AG04450 (cell line): ENCODE data around the gene RTRAF. TPM values are rescaled to one million over a fixed set of nuclear protein-coding genes. Genes with fewer than 3 reads are reported as not detected.

Experiments used
- CTCF ChIA-PET: fragments of 300-600, 350-600 bp; formaldehyde crosslinking; extraction: SDS; loops from one replicate; lab custom pipeline; 2022; ENCODE audit warnings: antibody characterized with exemption, inconsistent platforms; lab: Charles Lee
- POLR2A ChIA-PET: fragments of 350-600 bp; formaldehyde crosslinking; extraction: SDS; loops from one replicate; lab custom pipeline; 2021; ENCODE audit warnings: antibody characterized with exemption, inconsistent platforms; lab: Yijun Ruan, JAX
- DNase-seq: peaks from one replicate; pipeline ENCODE4 v3.0.0-alpha.2; 2011; ENCODE audit warnings: low read depth, low spot score
- H3K27ac ChIP-seq: one replicate; pipeline ENCODE4 v1.5.1; 2012; ENCODE audit warnings: low read depth, low read length, control low read depth
- H3K27me3 ChIP-seq: one replicate; pipeline ENCODE4 v1.6.0; 2012; ENCODE audit warnings: low read length; ENCODE audit not compliant: control insufficient read depth, insufficient read depth
- H3K4me3 ChIP-seq: 2 replicates; pipeline ENCODE4 v1.5.1; 2011; ENCODE audit warnings: mild to moderate bottlenecking, low read depth, low read length, control low read depth
- H3K9me3 ChIP-seq: 2 replicates; pipeline ENCODE4 v1.5.1; 2012; ENCODE audit warnings: low read length; ENCODE audit not compliant: control insufficient read depth, insufficient read depth
- CTCF ChIP-seq: IDR thresholded peaks from 2 replicates; pipeline ENCODE4 v1.5.1; 2011; ENCODE audit warnings: low read depth, low read length, control low read depth, inconsistent platforms
- polyA minus RNA-seq: library from RNA; depleted of rRNA, polyadenylated mRNA; stranded (reverse); fragments of >200 nt; gene quantifications from 2 replicates; pipeline ENCODE4 v1.2.3, GENCODE V29; 2011; rRNA and poly(A)+ RNA removed
- polyA plus RNA-seq: library from polyadenylated mRNA; depleted of rRNA; stranded (reverse); fragments of >200 nt; gene quantifications from 2 replicates; pipeline ENCODE4 v1.2.3, GENCODE V29; 2011; rRNA removed

RTRAF gene
- polyA plus RNA-seq (366 and 400 TPM in 2 replicates), polyA minus RNA-seq (129 and 138 TPM in 2 replicates)

GRCh38 chr14:51989293-51990234 lies at the start of gene RTRAF:
Gene RTRAF, plus strand, starts transcription at chr14:51989546. Its CDS starts 94 bp downstream, at chr14:51989640.
- Histone ChIP-seq H3K4me3 (peak within 1 kb of the TSS; percentile 90), H3K9me3 (no peaks in the 10 kb centered on the region; the same call in 1 of the 2 replicates), H3K27me3 (no peaks in the 10 kb centered on the region), H3K27ac (no peak within 1 kb of the TSS)
- ChIA-PET POLR2A (no interaction called here), CTCF (interaction anchor here (1.4 kb wide), 1 partner anchor 11 kb away, joined by 4 read pairs; no protein-coding TSS in a partner anchor)
- DNase-seq = peak; percentile 85
- no peak for TF ChIP-seq CTCF

GRCh38 chr14:51939755-51940301 lies 49.5 kb upstream of the RTRAF start:
- Histone ChIP-seq H3K4me3 (no peak overlapping the region), H3K27ac (no peak overlapping the region), H3K9me3 (no peaks in the 10 kb centered on the region), H3K27me3 (no peaks in the 10 kb centered on the region)
- DNase-seq = no peak
- TF ChIP-seq CTCF = no peak
- CTCF ChIA-PET = no interaction called here
- POLR2A ChIA-PET = no interaction called here

GRCh38 chr14:51942971-51943370 lies 46.4 kb upstream of the RTRAF start:
- no peaks in the 10 kb centered on the region; the same call in 1 of the 2 replicates for H3K9me3 ChIP-seq
- no peak overlapping the region for H3K27ac ChIP-seq
- DNase-seq = no peak
- ChIA-PET POLR2A (no interaction called here), CTCF (interaction anchor here (1.3 kb wide), 1 partner anchor 133 kb away, joined by 3 read pairs; no protein-coding TSS in a partner anchor)
- H3K4me3 ChIP-seq = no peak overlapping the region
- H3K27me3 ChIP-seq = no peaks in the 10 kb centered on the region
- no peak for TF ChIP-seq CTCF

- Histone ChIP-seq H3K9me3 (no peaks in the 10 kb centered on the region; the same call in 1 of the 2 replicates), H3K4me3 (no peak overlapping the region), H3K27ac (no peak overlapping the region), H3K27me3 (no peaks in the 10 kb centered on the region)
- ChIA-PET POLR2A (no interaction called here), CTCF (no interaction called here)
- no peak for TF ChIP-seq CTCF
- DNase-seq = no peak
Measured at GRCh38 chr14:51950007-51950406, 39.3 kb upstream of the RTRAF start.
